Prostate gland (tissue), 2 donors: ENCODE data around the gene CRELD1.

Experiments used
- CTCF ChIP-seq, 4 experiments: fragments of 200-600 bp in 2 of 4; fragments of 450-650 bp in 2 of 4; sonication (generic) in 2 of 4; IDR thresholded peaks; 1 replicate in 3 of 4; 2 replicates in 1 of 4; pipeline ENCODE4 v1.5.1; 2016 to 2019; ENCODE audit warnings: antibody characterized with exemption in 4 of 4, mild to moderate bottlenecking in 2 of 4, moderate library complexity in 2 of 4
- POLR2A ChIP-seq: fragments of 450-650 bp; IDR thresholded peaks from one replicate; pipeline ENCODE4 v1.6.1; 2016; ENCODE audit warnings: antibody characterized with exemption, mild to moderate bottlenecking
- POLR2AphosphoS5 ChIP-seq: sonication (generic); formaldehyde crosslinking; IDR thresholded peaks from one replicate; pipeline ENCODE4 v1.6.1; 2017; ENCODE audit warnings: antibody characterized with exemption

- no peak for TF ChIP-seq CTCF (IDR thresholded peaks at IDR 0.05)
- TF ChIP-seq POLR2A: no peak
- no peak for TF ChIP-seq POLR2AphosphoS5
Measured at GRCh38 chr3:9918261-9919038, 15.2 kb upstream of the CRELD1 start.
